Measurements from ENCODE around the gene SLC12A5.

DNA sequence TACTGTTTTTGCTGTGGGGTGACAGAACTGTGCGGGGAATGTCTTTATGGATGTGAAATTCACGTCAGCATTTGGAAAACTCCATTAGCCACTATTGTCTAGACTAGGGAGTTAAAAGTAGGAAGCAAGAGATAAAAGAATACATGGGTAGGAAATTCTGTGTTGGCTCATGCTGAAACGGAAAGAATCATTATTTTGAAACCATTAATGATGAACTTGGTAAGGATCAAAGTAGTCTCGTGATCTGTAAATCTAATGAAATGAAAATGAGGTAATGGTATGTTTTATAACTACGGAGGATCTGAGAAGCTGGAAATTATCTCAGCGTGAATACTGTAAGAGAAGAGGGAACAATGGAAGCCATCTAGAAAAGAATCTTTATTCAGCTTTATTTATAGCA is 78.0 kb downstream of the SLC12A5 start:
- TF ChIP-seq, protein P1, sequence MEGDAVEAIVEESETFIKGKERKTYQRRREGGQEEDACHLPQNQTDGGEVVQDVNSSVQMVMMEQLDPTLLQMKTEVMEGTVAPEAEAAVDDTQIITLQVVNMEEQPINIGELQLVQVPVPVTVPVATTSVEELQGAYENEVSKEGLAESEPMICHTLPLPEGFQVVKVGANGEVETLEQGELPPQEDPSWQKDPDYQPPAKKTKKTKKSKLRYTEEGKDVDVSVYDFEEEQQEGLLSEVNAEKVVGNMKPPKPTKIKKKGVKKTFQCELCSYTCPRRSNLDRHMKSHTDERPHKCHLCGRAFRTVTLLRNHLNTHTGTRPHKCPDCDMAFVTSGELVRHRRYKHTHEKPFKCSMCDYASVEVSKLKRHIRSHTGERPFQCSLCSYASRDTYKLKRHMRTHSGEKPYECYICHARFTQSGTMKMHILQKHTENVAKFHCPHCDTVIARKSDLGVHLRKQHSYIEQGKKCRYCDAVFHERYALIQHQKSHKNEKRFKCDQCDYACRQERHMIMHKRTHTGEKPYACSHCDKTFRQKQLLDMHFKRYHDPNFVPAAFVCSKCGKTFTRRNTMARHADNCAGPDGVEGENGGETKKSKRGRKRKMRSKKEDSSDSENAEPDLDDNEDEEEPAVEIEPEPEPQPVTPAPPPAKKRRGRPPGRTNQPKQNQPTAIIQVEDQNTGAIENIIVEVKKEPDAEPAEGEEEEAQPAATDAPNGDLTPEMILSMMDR (IDR thresholded peaks at IDR 0.05), result no peak
- TF ChIP-seq POLR2A (IDR thresholded peaks at IDR 0.05), result no peak
